H9 (cell line): ENCODE measurements around the gene SOD1. TPM values are rescaled to one million over a fixed set of nuclear protein-coding genes. Genes with fewer than 3 reads are reported as not detected.

Experiments
- DNase-seq: peaks from one replicate; pipeline ENCODE4 v3.0.0-alpha.2; 2017
- H2AFZ ChIP-seq: one replicate; pipeline ENCODE4 v1.6.1; 2013; ENCODE audit warnings: mild to moderate bottlenecking, low read length, control low read depth, moderate library complexity
- H2AK5ac ChIP-seq: 2 replicates; pipeline ENCODE4 v1.6.1; 2013; ENCODE audit warnings: low read length, control low read depth, mixed read lengths; ENCODE audit not compliant: insufficient read length
- H2BK120ac ChIP-seq: one replicate; pipeline ENCODE4 v1.6.1; 2013; ENCODE audit warnings: low read depth, mild to moderate bottlenecking, low read length, control low read depth, inconsistent platforms; ENCODE audit not compliant: poor library complexity, severe bottlenecking
- H2BK12ac ChIP-seq: 2 replicates; pipeline ENCODE4 v1.6.1; 2013; ENCODE audit warnings: low read length, control low read depth, mixed read lengths, low read depth; ENCODE audit not compliant: insufficient read length
- H2BK15ac ChIP-seq: 2 replicates; pipeline ENCODE4 v1.6.1; 2013; ENCODE audit warnings: low read depth, low read length, control low read depth
- H2BK20ac ChIP-seq: one replicate; pipeline ENCODE4 v1.6.1; 2013; ENCODE audit warnings: low read depth, mild to moderate bottlenecking, low read length, control low read depth, inconsistent platforms; ENCODE audit not compliant: poor library complexity, severe bottlenecking
- H2BK5ac ChIP-seq: 2 replicates; pipeline ENCODE4 v1.6.1; 2013; ENCODE audit warnings: low read length, control low read depth, mixed read lengths; ENCODE audit not compliant: insufficient read length
- H3K14ac ChIP-seq: 2 replicates; pipeline ENCODE4 v1.6.1; 2013; ENCODE audit warnings: low read length, control low read depth; ENCODE audit not compliant: insufficient read depth
- H3K18ac ChIP-seq: 2 replicates; pipeline ENCODE4 v1.6.1; 2013; ENCODE audit warnings: low read depth, mild to moderate bottlenecking, mixed read lengths, low read length, control low read depth; ENCODE audit not compliant: insufficient read length
- H3K23ac ChIP-seq: 2 replicates; pipeline ENCODE4 v1.6.1; 2013; ENCODE audit warnings: low read length, control low read depth, mixed read lengths, low read depth; ENCODE audit not compliant: insufficient read length
- H3K23me2 ChIP-seq: 2 replicates; pipeline ENCODE4 v1.6.1; 2013; ENCODE audit warnings: low read depth, mild to moderate bottlenecking, mixed read lengths, low read length, control low read depth; ENCODE audit not compliant: insufficient read length, poor library complexity, severe bottlenecking
- H3K27ac ChIP-seq: 2 replicates; pipeline ENCODE4 v1.5.1; 2013; ENCODE audit warnings: low read length, control low read depth, mixed read lengths, low read depth; ENCODE audit not compliant: insufficient read length
- H3K27me3 ChIP-seq: 2 replicates; pipeline ENCODE4 v1.6.1; 2013; ENCODE audit warnings: low read length, control low read depth, inconsistent platforms; ENCODE audit not compliant: insufficient read depth
- H3K4ac ChIP-seq: 2 replicates; pipeline ENCODE4 v1.6.1; 2013; ENCODE audit warnings: low read depth, mild to moderate bottlenecking, control low read depth, inconsistent platforms, low read length, moderate library complexity
- H3K4me1 ChIP-seq: 2 replicates; pipeline ENCODE4 v1.6.1; 2013; ENCODE audit warnings: low read length, control low read depth, inconsistent platforms; ENCODE audit not compliant: insufficient read depth
- H3K4me2 ChIP-seq: 2 replicates; pipeline ENCODE4 v1.6.1; 2013; ENCODE audit warnings: low read length, control low read depth, mixed read lengths; ENCODE audit not compliant: insufficient read length, insufficient read depth
- H3K56ac ChIP-seq: 2 replicates; pipeline ENCODE4 v1.6.1; 2013; ENCODE audit warnings: low read depth, mild to moderate bottlenecking, mixed read lengths, low read length, control low read depth; ENCODE audit not compliant: insufficient read length
- H3K79me1 ChIP-seq: 2 replicates; pipeline ENCODE4 v1.6.1; 2013; ENCODE audit warnings: low read depth, mild to moderate bottlenecking, moderate library complexity, low read length, control low read depth, inconsistent platforms; ENCODE audit not compliant: insufficient read depth, poor library complexity, severe bottlenecking
- H3K79me2 ChIP-seq: 2 replicates; pipeline ENCODE4 v1.6.1; 2013; ENCODE audit warnings: low read length, control low read depth, inconsistent platforms; ENCODE audit not compliant: insufficient read depth
- H3K9ac ChIP-seq: 2 replicates; pipeline ENCODE4 v1.6.1; 2013; ENCODE audit warnings: low read length, control low read depth, mixed read lengths; ENCODE audit not compliant: insufficient read length; ENCODE audit errors: extremely low read depth
- H3K9me3 ChIP-seq: one replicate; pipeline ENCODE4 v1.6.1; 2013; ENCODE audit warnings: low read depth, low read length, inconsistent platforms; ENCODE audit not compliant: control insufficient read depth
- H3T11ph ChIP-seq: one replicate; pipeline ENCODE4 v1.6.1; 2013; ENCODE audit warnings: mild to moderate bottlenecking, low read length, control low read depth, inconsistent platforms
- H4K20me1 ChIP-seq: one replicate; pipeline ENCODE4 v1.6.1; 2013; ENCODE audit not compliant: control insufficient read depth, insufficient read length, insufficient read depth
- H4K5ac ChIP-seq: 2 replicates; pipeline ENCODE4 v1.6.1; 2013; ENCODE audit warnings: low read depth, mild to moderate bottlenecking, mixed read lengths, low read length, control low read depth; ENCODE audit not compliant: insufficient read length
- H4K8ac ChIP-seq: replicated peaks from 2 replicates; pipeline ENCODE4 v1.6.1; 2013; ENCODE audit warnings: low read length, control low read depth, mixed read lengths, low read depth; ENCODE audit not compliant: insufficient read length
- H4K91ac ChIP-seq: 2 replicates; pipeline ENCODE4 v1.6.1; 2013; ENCODE audit warnings: low read depth, mild to moderate bottlenecking, moderate library complexity, mixed read lengths, low read length, control low read depth; ENCODE audit not compliant: insufficient read length
- H3K27ac Mint-ChIP-seq, 3 experiments: 2 replicates in 2 of 3; 3 replicates in 1 of 3; pipeline ENCODE4 v1.8.0; 2020 to 2021; ENCODE audit warnings: mixed read lengths in 3 of 3, mild to moderate bottlenecking in 1 of 3, moderate library complexity in 1 of 3
- H3K27me3 Mint-ChIP-seq: 2 replicates; pipeline ENCODE4 v1.8.0; 2021; ENCODE audit warnings: low read depth, mild to moderate bottlenecking, moderate library complexity, mixed read lengths
- H3K36me3 Mint-ChIP-seq, 3 experiments: 2 replicates in 2 of 3; 3 replicates in 1 of 3; pipeline ENCODE4 v1.8.0; 2020 to 2021; ENCODE audit warnings: low read depth in 3 of 3, mixed read lengths in 3 of 3; ENCODE audit not compliant: insufficient read depth in 1 of 3
- H3K4me1 Mint-ChIP-seq, 2 experiments: 2 replicates each; pipeline ENCODE4 v1.8.0; 2020; ENCODE audit warnings: mixed read lengths in 2 of 2
- H3K4me3 Mint-ChIP-seq, 2 experiments: 2 replicates in 1 of 2; 3 replicates in 1 of 2; pipeline ENCODE4 v1.8.0; 2020 to 2021; ENCODE audit warnings: mild to moderate bottlenecking in 2 of 2, mixed read lengths in 2 of 2, moderate library complexity in 1 of 2
- H3K9me3 Mint-ChIP-seq, 2 experiments: 2 replicates in 1 of 2; 3 replicates in 1 of 2; pipeline ENCODE4 v1.8.0; 2020; ENCODE audit warnings: mild to moderate bottlenecking in 2 of 2, mixed read lengths in 2 of 2, moderate library complexity in 1 of 2
- WGBS: extraction: QIAGEN DNeasy Blood & Tissue Kit; methylation state at CpG from one replicate; pipeline ENCODE4 v1.1.7; 2013; ENCODE audit warnings: missing lambda C conversion rate, low lambda C conversion rate, mixed read lengths; ENCODE audit not compliant: insufficient read length; ENCODE audit errors: extremely low coverage; 5-methylcytosine and 5-hydroxymethylcytosine counted together
- total RNA-seq: library from RNA; stranded (reverse); gene quantifications from 2 replicates; pipeline ENCODE4 v1.2.1, GENCODE V29; 2021
- TF ChIP-seq, protein P1 (sequence below): fragments of 200-600 bp; sonication (generic); conservative IDR thresholded peaks from 3 replicates; pipeline ENCODE4 v1.8.0; 2021; ENCODE audit warnings: antibody characterized with exemption, mild to moderate bottlenecking

SOD1 gene
- total RNA-seq, 1 experiment from 2014 or later: 201 TPM

- DNase-seq: no peak
These were observed 49.0 kb downstream of the SOD1 start for GRCh38 chr21:31708541-31708940.

More at GRCh38 chr21:31708541-31708940, 49.0 kb downstream of the SOD1 start:
- WGBS: no CpG with 5 or more reads among the region's 1 CpG
- peak overlapping the region in 2 of 3 experiments; percentile 26 to 41; a peak in 2 of 7 replicates for H3K27ac Mint-ChIP-seq
- Histone ChIP-seq H3K79me2 (peaks cover 36% of the 10 kb centered on the region; the same call in 1 of the 2 replicates), H3K56ac (no peak overlapping the region), H2BK12ac (no peak overlapping the region), H3K27me3 (no peaks in the 10 kb centered on the region), H2BK5ac (no peak overlapping the region), H3K79me1 (no peaks in the 10 kb centered on the region), H3K23me2 (no peaks in the 10 kb centered on the region), H3K18ac (no peak overlapping the region), H3T11ph (no peak overlapping the region), H2BK20ac (no peak overlapping the region), H2AFZ (no peak overlapping the region), H3K23ac (no peak overlapping the region), H4K20me1 (no peaks in the 10 kb centered on the region), H3K27ac (no peak overlapping the region), H3K4me1 (no peaks in the 10 kb centered on the region), H4K8ac (no peak overlapping the region), H3K9me3 (no peaks in the 10 kb centered on the region), H3K4ac (no peak overlapping the region), H2AK5ac (no peak overlapping the region), H3K9ac (no peak overlapping the region), H3K14ac (no peak overlapping the region), H2BK15ac (no peak overlapping the region), H2BK120ac (no peak overlapping the region), H4K5ac (no peak overlapping the region), H3K4me2 (no peak overlapping the region), H4K91ac (no peak overlapping the region)
- H3K4me3 Mint-ChIP-seq: no peak overlapping the region
- H3K36me3 Mint-ChIP-seq: peaks cover 0 to 11% (median 7%) of the 10 kb centered on the region in 3 experiments; a peak in 5 of 7 replicates
- no peaks in the 10 kb centered on the region; a peak in 1 of 5 replicates for H3K9me3 Mint-ChIP-seq
- peaks cover 50 to 57% of the 10 kb centered on the region in 2 experiments for H3K4me1 Mint-ChIP-seq
- H3K27me3 Mint-ChIP-seq: no peaks in the 10 kb centered on the region; the same call in 1 of the 2 replicates
- TF ChIP-seq, protein P1, sequence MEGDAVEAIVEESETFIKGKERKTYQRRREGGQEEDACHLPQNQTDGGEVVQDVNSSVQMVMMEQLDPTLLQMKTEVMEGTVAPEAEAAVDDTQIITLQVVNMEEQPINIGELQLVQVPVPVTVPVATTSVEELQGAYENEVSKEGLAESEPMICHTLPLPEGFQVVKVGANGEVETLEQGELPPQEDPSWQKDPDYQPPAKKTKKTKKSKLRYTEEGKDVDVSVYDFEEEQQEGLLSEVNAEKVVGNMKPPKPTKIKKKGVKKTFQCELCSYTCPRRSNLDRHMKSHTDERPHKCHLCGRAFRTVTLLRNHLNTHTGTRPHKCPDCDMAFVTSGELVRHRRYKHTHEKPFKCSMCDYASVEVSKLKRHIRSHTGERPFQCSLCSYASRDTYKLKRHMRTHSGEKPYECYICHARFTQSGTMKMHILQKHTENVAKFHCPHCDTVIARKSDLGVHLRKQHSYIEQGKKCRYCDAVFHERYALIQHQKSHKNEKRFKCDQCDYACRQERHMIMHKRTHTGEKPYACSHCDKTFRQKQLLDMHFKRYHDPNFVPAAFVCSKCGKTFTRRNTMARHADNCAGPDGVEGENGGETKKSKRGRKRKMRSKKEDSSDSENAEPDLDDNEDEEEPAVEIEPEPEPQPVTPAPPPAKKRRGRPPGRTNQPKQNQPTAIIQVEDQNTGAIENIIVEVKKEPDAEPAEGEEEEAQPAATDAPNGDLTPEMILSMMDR: no peak
